Measurements from ENCODE around the gene ETFA.

ETFA gene

DNA sequence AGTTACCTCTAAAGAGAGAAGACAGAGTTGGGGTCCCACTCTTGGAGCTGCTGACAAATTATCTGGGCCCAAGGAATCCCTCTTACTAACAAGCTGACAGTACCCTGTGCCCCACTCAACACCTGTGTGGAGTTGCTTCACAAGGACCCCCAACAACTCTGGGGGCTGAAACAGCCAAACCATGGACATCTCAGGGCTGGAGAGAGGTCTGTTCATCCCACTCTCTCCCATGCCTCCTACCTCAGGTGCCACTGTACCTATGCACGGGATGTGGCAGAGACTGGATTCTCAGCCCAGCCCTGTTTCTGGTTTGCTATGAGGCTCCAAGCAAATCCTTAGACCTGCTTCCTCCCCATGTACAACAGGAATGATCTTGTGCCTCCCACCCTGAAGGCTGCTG lies 101.7 kb downstream of the ETFA start:
- DNase-seq = no peak

DNA sequence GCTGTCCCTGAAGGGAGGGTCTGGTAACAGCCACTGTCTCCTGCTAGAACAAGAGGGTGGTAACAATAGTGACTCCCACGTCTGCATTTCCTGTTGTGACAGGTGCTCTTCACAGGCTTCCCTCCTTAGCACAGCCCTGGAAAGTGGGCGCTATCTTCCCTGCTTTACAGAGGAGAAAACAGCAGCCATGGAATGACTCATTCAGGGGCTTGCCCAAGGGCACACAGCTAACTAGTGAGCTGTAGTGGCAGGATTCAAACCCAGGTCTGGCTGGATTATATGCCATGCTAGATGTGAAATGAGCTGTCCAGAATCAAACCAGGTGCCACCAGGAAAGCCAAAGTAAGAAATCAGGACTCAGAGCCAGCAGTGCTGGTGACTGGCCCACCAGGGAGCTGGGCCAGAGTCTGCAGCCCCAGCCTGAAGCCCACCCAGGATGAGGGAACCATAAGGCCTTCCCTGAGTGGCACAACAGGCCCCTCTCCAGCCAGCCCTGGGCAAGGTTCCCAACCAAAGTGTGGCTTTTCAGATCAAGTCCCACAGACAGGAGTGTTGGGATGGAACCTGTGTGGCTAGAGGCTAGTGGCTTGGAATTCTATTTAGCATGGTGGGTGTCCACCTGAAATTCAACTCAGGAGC lies 102.4 kb downstream of the ETFA start:
- no peak for DNase-seq

DNA sequence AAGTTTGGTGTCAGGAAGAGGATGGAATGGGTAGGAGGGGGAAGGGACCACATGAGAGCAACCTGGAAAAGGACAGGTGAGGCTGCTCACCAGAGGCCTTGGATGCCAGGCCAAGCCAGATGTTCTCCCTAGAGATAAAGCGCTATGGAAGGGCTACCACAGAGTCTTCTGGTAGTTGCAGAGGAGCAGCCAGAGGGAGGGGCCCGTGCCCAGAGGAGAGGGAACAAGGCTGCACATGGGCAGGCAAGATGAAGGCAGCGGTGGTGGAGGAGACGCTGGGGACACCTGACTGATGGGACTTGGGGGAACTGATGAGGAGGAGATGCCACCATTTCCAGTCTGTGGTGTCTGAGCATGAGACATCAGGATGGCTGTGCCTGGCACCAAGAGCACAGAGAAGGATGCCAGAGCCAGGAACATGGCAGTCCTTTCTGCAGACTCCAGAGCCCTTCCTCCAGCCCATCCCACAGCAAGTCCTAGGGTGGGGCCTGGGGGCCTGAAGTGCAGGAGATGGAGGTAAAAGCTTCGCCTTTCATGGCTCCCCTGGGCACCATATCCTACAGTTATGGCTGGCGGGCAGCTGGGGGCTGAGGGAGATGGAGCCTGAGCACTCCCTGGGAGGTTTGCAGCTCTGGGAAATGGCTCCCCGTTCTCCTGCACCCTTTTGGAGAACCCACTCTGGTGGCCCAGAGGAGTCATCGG lies 103.0 kb downstream of the ETFA start:
- DNase-seq = no peak

DNA sequence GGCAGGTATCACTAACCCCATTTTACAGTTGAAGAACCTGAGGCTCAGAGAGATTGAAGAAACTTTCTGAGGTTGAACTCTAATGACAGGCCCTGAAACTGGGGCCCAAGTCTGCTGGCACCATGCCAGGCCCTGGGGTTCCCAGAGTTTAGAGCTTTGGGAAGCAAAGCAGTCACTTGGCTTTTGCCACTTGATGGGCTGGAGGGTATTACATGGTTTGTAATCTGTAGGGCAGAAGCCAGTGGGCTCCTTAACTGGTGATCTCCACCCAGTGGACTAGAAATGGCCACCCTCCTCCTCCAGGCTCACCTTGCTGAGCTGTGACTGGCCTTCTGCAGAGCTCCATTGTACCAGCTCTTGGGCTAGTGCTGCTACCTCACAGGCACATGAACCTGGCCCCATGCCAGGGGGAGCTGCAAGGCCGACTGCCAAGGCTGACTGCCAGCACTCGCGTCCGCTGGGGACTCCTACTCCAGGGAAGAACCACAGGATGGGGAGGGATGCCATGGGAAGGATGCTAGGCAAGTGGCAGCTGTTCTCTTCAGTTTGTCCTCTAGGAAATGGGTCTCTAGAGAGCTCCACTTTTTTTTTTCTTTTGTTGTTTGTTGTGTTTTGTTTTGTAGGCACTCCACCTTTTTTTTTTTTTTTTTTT lies 104.8 kb downstream of the ETFA start:
- peak; percentile 82 for DNase-seq

DNA sequence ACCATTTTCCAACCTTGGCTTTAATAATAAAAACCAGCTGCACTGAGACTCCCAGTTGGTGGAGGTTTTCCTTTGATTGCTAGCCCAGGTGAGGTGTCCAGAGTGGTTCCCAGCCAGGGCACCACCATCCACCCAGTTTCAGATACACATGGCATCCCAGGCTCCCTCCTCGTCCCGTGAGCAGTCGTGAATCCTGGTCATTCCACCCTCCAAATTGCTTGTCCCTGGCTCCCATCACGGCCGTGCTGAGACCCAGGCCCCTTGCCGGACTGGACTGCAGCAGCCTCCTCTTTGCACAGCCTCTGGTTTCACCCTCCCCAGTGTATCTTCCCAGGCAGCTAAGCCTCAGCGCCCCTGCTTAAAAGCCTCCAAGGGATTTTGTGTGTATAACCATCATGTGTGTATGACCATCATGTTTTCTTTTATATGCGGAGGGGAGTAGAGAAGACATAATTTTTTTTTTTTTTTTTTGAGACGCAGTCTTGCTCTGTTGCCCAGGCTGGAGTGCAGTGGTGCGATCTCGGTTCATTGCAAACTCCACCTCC lies 106.3 kb downstream of the ETFA start:
- no peak for DNase-seq

DNA sequence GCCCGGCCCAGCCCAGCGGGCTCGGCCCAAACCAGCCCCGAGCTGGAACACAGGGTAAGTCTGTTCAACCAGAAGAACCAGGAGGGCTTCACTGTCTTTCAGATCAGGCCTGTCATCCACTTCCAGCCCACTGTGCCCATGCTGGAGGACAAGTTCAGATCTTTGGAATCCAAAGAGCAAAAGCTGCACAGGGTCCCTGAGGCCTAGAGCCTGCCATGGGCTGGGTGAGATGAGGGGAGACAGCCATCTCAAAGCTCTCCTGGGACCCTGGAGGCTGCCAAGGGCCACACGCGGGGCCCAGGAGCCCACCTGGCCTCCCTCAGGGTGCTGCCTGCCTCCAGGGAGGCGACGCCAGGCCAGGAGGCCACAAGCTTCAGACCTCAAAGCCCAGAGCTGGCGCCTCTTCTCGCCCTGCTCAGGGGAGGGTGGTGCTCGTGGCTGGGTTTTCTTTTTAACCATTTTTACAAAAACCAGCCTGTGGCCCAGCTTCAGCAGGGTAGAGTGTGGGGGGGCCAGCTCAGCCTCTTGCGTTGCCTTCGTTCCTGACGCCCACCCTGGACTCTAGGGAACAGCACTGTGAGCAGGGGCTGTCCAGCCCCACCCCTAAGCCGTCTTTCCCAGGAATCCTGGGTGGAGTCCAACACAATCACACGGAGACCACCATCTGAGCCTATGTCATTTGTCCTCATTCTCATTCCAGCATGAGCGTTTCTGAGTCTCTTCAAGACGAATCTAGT lies 107.0 kb downstream of the ETFA start:
- no peak for DNase-seq

DNA sequence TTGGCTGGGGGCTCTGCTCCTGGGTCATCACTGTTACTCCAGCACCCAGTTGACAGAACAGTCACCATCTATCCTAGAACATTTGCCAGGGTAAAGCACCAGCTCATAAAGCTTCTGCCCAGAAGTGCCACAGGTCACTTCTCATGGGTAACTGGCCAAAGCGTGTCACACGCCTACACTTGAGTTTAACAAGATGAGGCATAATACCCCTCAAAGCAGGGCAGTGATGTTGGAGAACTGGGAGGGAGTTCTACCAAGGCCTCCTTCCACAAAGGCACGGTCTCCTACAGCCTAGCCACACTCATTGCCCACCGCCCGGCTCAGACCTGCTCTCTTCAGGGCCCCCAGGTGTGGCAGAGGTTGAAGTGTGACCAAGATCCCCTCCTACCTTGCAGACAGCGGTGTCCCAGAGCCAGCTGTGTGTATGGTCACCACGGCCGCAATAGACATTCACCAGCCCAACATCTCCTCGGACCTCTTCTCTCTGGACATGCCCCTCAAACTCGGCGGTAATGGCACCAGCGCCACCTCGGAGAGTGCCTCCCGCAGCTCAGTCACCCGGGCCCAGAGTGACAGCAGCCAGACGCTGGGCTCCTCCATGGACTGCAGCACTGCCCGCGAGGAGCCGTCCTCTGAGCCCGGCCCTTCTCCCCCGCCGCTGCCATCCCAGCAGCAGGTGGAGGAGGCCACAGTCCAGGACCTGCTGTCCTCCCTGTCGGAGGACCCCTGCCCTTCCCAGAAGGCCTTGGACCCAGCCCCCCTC lies 107.7 kb downstream of the ETFA start:
- no peak for DNase-seq

DNA sequence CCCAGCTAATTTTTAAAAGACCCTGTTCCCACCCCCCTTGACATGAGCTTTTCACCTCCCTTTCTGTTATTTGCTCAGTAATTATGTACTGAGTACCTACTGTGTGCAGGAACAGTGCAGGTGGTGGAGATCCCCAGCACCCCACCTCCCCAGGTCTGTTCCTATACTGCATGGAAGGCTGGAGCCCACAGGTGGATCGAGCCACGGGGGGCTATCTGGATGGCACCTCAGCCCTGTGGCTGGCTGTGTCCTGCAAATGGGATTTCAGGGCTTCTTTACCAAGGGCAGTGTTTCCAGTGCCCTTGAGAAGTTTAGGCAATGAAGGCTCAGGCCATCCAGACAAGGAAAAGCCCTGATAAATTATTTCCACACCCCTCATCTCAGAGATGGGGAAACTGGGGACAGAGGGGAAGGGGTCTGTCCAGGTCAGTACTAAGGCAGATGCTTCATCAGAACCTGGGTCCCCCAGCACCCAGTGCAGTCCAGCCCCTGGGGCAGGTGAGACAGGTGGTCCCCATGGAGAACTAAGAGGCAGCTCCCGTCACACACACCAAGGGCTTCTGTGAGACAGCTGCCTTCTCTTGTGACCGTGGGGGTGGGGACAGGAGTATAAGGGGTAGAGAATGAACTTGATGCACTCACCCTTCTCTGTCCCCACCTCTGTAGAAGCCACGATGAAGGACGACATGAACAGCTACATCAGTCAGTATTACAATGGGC lies 109.6 kb downstream of the ETFA start:
- no peak for DNase-seq

DNA sequence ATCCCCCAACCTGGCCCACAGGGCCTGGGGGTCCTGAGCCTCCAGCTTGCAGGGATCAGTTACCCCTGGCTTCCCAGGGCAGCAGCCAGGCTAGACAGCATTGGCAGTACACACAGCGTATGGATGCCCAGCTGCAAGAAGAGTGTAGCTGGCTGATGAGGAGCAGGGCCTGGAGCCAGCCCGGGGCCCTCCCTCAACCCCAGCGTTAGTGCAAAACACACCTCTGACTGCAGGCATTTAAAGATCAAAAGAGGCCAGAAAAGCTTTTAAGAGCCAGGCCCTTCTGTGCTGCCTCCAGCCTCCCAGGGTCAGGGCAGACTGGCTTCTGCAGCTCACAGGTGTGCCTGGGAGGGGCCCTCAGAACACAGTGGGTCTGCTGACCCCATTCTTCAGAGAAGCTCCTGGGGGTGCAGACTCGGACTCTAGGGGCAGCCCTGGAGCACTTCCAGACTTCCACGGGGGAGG lies 110.6 kb downstream of the ETFA start:
- DNase-seq = no peak

DNA sequence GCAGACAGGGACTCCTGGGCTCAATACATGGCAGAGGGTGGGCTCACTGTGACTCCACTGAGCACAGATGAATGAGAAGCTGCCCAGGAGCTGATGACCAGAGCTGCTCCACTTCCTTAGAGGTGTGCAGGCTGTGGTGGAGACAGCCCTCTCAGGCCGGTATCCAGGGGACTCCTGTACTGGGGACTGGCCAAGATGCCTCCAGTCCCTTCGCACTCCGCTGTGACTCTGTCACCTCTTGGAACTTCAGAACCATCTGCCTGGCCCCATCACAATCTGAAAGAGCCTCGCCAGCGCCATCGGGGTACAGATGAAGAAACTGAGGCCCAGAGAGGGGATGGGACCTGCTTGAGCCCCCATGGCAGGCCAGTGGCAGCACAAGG lies 111.2 kb downstream of the ETFA start:
- DNase-seq = no peak

DNA sequence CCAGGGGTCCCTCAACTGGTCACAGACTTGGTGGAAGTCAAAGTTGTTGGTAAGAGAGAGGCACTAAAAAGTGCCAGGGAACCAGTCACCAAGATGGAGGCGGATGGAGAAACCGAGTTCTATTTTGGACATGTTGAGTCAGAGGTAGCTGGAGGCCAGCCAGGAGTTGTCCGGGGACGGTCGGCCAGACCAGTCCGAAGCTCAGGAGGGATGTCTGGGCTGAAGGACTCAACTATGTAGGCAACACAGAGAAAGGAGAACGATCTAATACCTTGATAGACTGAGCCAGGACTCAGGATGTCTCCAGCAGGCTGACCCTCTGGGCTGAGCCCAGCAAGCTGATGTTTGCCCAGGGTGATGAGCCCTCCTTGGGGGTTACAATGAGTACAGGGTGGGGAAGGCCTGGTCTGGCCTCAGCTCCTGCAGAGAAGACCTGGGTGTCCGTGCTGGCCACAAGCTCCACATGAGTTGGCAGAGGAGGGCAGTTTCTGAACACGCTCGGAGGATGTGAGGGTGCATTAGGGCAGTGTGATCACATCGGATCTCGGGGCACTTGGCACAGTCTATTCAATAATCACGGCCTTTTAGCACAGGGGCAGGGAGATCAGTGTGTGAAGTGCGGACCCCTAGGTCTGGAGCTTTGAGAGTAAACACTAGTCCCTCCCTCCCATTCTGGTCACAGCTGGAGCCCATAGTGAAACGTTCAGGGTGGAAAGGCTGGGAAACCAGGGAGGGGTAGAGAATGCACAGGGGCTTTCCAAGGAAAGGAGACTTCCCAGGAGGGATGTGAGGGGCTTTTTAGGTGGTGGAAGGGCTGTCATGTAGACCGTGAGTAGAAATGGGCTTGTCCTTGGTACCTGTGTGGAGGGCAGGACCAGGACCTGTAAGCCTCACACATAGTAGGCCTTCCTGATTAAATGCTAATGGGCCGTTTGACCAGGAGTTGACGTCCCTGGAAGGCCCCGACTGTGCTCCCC lies 111.9 kb downstream of the ETFA start:
- DNase-seq = no peak

DNA sequence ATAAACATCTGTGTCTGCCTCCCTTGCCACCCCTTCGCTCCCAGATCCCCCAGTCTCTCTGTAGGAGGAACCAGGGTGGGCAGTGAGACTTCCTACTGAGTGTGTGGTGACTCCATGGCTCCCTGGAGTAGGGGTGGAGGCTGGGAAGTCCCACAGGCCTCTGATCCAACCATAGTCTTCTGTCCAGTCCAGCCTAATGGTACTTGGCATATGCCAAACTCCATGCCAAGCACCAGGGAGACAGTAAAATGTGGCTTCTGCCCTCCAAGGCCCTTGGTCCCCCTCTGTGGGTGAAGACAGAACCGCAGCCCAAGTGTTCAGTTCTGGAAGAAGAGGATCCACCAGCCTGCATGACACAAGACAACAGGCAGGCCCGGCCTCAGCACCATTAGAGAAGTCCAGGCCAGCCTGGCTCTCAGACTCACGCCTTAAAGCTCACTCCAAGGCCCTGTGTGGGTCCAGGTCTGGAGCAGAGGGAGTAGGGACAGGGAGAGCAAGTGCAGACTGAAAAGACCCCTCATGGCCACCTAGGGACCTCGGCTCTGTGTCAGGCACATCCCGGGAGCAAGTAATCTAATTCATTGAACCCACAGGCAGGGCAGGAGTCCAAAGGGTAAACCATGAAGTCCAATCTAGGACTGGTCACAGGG lies 112.7 kb downstream of the ETFA start:
- no peak for DNase-seq

DNA sequence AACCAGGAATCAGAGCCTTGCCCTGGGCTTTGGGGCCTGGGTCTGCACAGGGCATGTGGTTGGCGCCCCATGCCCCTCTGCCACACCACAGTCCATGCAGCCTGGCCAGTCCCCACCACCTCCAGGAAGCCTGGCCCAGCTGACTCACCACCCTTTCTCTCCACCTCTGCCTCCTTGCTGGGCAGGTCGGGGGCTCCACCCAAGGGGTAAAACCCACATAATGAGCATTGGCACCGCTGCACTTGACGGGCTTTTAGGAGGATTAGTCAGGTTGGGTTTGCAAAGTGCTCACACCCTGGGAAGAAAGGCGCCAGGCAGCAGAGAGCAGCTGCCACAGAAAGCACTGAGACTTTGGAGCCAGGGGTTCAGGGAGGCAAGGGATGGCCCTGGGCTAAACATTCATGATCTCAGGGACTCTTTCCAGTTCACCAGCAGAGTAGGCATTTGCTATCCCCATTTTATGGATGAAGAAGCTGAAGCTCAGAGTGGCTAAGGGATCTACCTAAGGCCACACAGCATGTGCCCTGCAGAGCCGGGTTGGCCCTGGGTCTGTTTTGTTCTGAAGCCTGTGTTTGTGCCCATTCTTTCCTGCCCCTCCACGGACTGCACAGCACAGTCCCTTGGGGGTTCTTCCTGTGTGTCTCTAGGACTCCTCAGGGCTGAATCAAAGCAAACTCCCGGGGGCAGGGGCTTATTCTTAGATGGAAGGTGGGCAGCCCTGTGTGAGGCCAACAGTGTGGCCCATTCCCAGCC lies 113.4 kb downstream of the ETFA start:
- no peak for DNase-seq

DNA sequence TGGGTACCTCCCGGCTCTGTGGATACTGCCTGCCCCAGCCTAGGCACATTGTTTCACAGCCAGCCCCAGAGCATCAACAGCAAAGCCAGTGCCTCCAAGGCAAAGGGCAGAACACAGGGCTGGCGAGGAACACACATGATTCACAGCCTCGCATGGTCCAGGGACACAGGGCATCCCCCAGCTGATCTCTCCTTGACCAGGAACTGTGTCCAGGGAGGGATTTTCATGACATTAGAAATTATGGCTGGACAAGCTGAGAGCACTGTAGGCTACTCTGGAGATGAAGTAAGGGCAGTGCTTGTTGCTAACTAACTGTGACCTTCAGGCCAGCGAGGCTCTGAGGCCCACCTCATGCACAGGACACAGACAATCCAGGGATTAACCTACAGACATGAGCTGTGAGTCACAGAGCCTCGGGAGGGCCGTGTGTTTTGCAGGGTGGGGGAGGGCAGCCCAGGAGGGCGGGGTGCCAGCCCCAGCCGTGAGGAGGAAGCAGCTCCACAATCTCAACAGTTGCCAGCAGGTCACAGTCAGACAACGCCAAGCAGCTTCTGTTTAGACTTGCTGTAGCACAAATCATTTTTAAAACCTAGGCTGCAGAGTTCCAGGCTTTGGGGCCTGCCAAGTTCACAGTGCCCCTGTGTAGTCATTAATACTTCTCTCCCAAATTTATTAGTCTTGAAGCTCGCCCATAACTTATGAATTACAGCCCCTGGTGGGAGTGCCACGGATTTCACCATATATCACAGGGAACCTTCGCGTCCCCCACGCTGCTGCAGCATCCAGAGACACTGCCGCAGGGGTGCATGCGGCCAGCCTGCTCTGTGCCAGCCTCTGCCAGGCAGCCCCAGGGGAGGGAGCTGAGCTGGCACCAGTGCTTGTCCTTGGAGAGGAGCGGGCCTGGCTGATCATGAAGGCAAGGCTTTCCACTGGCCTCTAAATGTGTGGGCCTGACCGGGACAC lies 114.7 kb downstream of the ETFA start:
- no peak for DNase-seq

DNA sequence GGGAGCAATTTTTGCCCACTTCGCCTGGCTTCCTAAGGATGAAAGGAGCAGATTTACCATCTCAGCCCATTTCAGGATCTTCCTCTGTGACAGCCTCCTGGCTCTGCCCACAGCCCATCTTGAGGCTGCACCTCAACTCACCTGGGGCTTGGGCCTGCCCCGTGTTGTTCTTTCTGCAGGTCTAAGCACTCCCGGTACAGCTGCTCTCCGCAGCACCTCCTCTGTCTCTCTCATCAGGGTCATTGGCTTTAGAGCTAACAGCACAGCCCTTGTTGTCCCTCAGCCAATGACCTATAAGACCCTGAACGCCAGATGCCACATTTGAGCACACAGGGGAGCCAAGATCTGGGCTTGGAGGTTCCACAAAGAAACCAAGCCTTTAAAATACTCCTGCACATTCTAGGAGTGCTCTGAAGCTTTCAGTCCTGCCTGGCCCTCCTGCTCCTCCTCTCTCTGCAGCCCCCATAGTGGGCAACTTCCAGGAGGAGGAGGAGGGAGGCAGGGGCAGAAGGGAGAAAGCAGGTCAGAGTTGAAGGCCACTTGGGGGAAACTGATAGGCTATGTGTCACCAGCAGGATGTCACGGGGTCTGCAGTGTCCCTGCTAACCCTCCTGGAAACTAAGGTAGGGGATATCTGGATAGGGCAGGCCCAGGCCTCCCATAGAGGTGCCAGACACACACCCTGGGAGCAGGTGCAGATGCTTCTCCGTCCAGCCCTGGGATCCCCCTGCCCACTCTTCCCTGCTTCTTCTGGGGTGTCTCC lies 115.6 kb downstream of the ETFA start:
- no peak for DNase-seq

DNA sequence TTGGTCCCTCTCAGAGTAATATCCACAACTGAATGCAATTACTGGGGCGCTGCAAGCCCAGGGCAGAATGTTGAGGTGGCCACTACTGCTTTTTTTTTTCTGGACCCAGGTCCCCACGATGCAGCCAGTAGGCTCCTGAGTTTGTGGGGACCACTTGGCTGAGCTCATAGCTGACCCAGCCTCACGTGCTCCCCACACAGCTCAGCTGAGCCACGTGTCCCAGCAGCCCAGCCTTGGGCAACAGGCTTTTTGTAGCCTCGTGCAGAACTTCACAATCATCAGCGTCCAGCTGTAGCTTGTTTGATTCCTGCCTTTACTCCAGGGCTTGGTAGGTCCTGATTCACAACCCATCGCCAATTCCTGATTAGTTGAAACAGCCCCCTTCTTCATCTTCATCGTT lies 117.3 kb downstream of the ETFA start:
- DNase-seq = no peak

DNA sequence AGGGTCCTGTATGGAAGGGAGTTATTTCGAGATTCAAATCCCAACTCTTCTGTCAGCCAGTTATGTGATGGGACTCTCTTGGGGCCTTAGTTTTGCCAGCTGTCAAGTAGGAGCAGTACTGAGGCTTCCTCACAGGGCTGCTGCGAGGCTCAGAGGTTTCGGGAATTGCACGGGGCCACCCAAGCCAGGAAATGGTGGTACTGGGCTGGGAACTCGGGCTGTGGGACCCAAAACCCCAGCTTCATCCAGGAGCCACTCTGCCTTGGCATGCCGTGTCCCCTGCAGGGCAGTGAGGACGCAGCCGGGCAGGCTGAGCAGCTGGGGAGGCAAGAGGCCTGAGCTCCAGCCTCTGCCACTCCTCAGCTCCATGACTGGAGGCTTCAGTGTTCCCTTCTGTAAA lies 118.6 kb downstream of the ETFA start:
- no peak for DNase-seq

All from DMS79 treated with DMSO at 0.1 percent for 48 hours (cell line).